ENCODE results near the gene PRDM16. TPM values are rescaled to one million over a fixed set of nuclear protein-coding genes. Genes with fewer than 3 reads are reported as not detected.

Gene PRDM16
- total RNA-seq, 1 experiment from 2014 or later: 1.6 TPM

GRCh38 chr1:3405491-3405890 is 336.5 kb downstream of the PRDM16 start (continued):
- no peak for TF ChIP-seq E2F5 (CRISPR knock-in tag; IDR thresholded peaks at IDR 0.05)
- no peak for TF ChIP-seq NFYB (CRISPR knock-in tag; conservative IDR thresholded peaks at IDR 0.05; ENCODE audit: low read depth)
- TF ChIP-seq RORB (CRISPR knock-in tag; IDR thresholded peaks at IDR 0.05): no peak

- H3K4me1 Mint-ChIP-seq: no peaks in the 10 kb centered on the region
- ATAC-seq (no peak), DNase-seq (ENCODE audit: low spot score) (no peak)
- ChIA-PET POLR2A (no interaction called here), CTCF (interaction anchor here (1.0 to 1.9 kb wide), 2 partner anchors 15 to 26 kb away, joined by 3 to 7 read pairs; no protein-coding TSS in a partner anchor)
- no peaks in the 10 kb centered on the region for H3K36me3 Mint-ChIP-seq
- H3K9me3 Mint-ChIP-seq: no peaks in the 10 kb centered on the region
- no peak for TF ChIP-seq ZMAT4 (CRISPR knock-in tag; IDR thresholded peaks at IDR 0.05)
- TF ChIP-seq CTCF (IDR thresholded peaks at IDR 0.05): no peak
- no peak for TF ChIP-seq ARID4B (CRISPR knock-in tag; IDR thresholded peaks at IDR 0.05; ENCODE audit: borderline replicate concordance)
- no peak for TF ChIP-seq GABPB1 (CRISPR knock-in tag; IDR thresholded peaks at IDR 0.05)
- TF ChIP-seq ZNF423 (CRISPR knock-in tag; IDR thresholded peaks at IDR 0.05): no peak
- no peak overlapping the region for H3K4me3 Mint-ChIP-seq
- no peaks in the 10 kb centered on the region for H3K27me3 Mint-ChIP-seq (ENCODE audit: low read depth)
- peak overlapping the region; percentile 74 for H3K27ac Mint-ChIP-seq
These were observed 337.2 kb downstream of the PRDM16 start for GRCh38 chr1:3405974-3406867.

GRCh38 chr1:3407021-3407420 is 338.0 kb downstream of the PRDM16 start:
- POLR2A ChIA-PET: no interaction called here
- Mint-ChIP-seq H3K4me3 (no peak overlapping the region), H3K27me3 (ENCODE audit: low read depth) (no peaks in the 10 kb centered on the region), H3K27ac (no peak overlapping the region), H3K9me3 (no peaks in the 10 kb centered on the region), H3K4me1 (no peaks in the 10 kb centered on the region), H3K36me3 (no peaks in the 10 kb centered on the region)
- ATAC-seq (no peak), DNase-seq (ENCODE audit: low spot score) (no peak)
- CTCF ChIA-PET: interaction anchor here (0.8 to 1.9 kb wide), 4 partner anchors 10 to 46 kb away, joined by 3 to 7 read pairs (median 4); no protein-coding TSS in a partner anchor
- no peak for TF ChIP-seq SOX15 (CRISPR knock-in tag; IDR thresholded peaks at IDR 0.05)
- no peak for TF ChIP-seq RELA (CRISPR knock-in tag; IDR thresholded peaks at IDR 0.05; ENCODE audit: borderline replicate concordance)
- no peak for TF ChIP-seq ZNF232 (CRISPR knock-in tag; IDR thresholded peaks at IDR 0.05)
- no peak for TF ChIP-seq JUN (CRISPR knock-in tag; IDR thresholded peaks at IDR 0.05)
- no peak for TF ChIP-seq ZNF219 (CRISPR knock-in tag; IDR thresholded peaks at IDR 0.05; ENCODE audit: borderline replicate concordance)
- TF ChIP-seq JAZF1 (CRISPR knock-in tag; IDR thresholded peaks at IDR 0.05): no peak
- no peak for TF ChIP-seq ZNF396 (CRISPR knock-in tag; IDR thresholded peaks at IDR 0.05; ENCODE audit: borderline replicate concordance)
- no peak for TF ChIP-seq NFE2L1 (CRISPR knock-in tag; IDR thresholded peaks at IDR 0.05)
- TF ChIP-seq E2F4 (CRISPR knock-in tag; IDR thresholded peaks at IDR 0.05; ENCODE audit: borderline replicate concordance, low read depth): no peak
- no peak for TF ChIP-seq MLX (CRISPR knock-in tag; IDR thresholded peaks at IDR 0.05)
- no peak for TF ChIP-seq ELF4 (CRISPR knock-in tag; IDR thresholded peaks at IDR 0.05; ENCODE audit: low read depth)
